H9 (cell line): ENCODE data around the gene TNFRSF1B. TPM values are rescaled to one million over a fixed set of nuclear protein-coding genes. Genes with fewer than 3 reads are reported as not detected.

Source experiments
- DNase-seq: peaks from one replicate; pipeline ENCODE4 v3.0.0-alpha.2; 2017
- H2AFZ ChIP-seq: one replicate; pipeline ENCODE4 v1.6.1; 2013; ENCODE audit warnings: mild to moderate bottlenecking, low read length, control low read depth, moderate library complexity
- H2AK5ac ChIP-seq: 2 replicates; pipeline ENCODE4 v1.6.1; 2013; ENCODE audit warnings: low read length, control low read depth, mixed read lengths; ENCODE audit not compliant: insufficient read length
- H2BK120ac ChIP-seq: one replicate; pipeline ENCODE4 v1.6.1; 2013; ENCODE audit warnings: low read depth, mild to moderate bottlenecking, low read length, control low read depth, inconsistent platforms; ENCODE audit not compliant: poor library complexity, severe bottlenecking
- H2BK12ac ChIP-seq: 2 replicates; pipeline ENCODE4 v1.6.1; 2013; ENCODE audit warnings: low read length, control low read depth, mixed read lengths, low read depth; ENCODE audit not compliant: insufficient read length
- H2BK15ac ChIP-seq: 2 replicates; pipeline ENCODE4 v1.6.1; 2013; ENCODE audit warnings: low read depth, low read length, control low read depth
- H2BK20ac ChIP-seq: one replicate; pipeline ENCODE4 v1.6.1; 2013; ENCODE audit warnings: low read depth, mild to moderate bottlenecking, low read length, control low read depth, inconsistent platforms; ENCODE audit not compliant: poor library complexity, severe bottlenecking
- H2BK5ac ChIP-seq: 2 replicates; pipeline ENCODE4 v1.6.1; 2013; ENCODE audit warnings: low read length, control low read depth, mixed read lengths; ENCODE audit not compliant: insufficient read length
- H3K14ac ChIP-seq: 2 replicates; pipeline ENCODE4 v1.6.1; 2013; ENCODE audit warnings: low read length, control low read depth; ENCODE audit not compliant: insufficient read depth
- H3K18ac ChIP-seq: 2 replicates; pipeline ENCODE4 v1.6.1; 2013; ENCODE audit warnings: low read depth, mild to moderate bottlenecking, mixed read lengths, low read length, control low read depth; ENCODE audit not compliant: insufficient read length
- H3K23ac ChIP-seq: 2 replicates; pipeline ENCODE4 v1.6.1; 2013; ENCODE audit warnings: low read length, control low read depth, mixed read lengths, low read depth; ENCODE audit not compliant: insufficient read length
- H3K23me2 ChIP-seq: 2 replicates; pipeline ENCODE4 v1.6.1; 2013; ENCODE audit warnings: low read depth, mild to moderate bottlenecking, mixed read lengths, low read length, control low read depth; ENCODE audit not compliant: insufficient read length, poor library complexity, severe bottlenecking
- H3K27ac ChIP-seq: 2 replicates; pipeline ENCODE4 v1.5.1; 2013; ENCODE audit warnings: low read length, control low read depth, mixed read lengths, low read depth; ENCODE audit not compliant: insufficient read length
- H3K27me3 ChIP-seq: 2 replicates; pipeline ENCODE4 v1.6.1; 2013; ENCODE audit warnings: low read length, control low read depth, inconsistent platforms; ENCODE audit not compliant: insufficient read depth
- H3K4ac ChIP-seq: 2 replicates; pipeline ENCODE4 v1.6.1; 2013; ENCODE audit warnings: low read depth, mild to moderate bottlenecking, control low read depth, inconsistent platforms, low read length, moderate library complexity
- H3K4me1 ChIP-seq: 2 replicates; pipeline ENCODE4 v1.6.1; 2013; ENCODE audit warnings: low read length, control low read depth, inconsistent platforms; ENCODE audit not compliant: insufficient read depth
- H3K4me2 ChIP-seq: 2 replicates; pipeline ENCODE4 v1.6.1; 2013; ENCODE audit warnings: low read length, control low read depth, mixed read lengths; ENCODE audit not compliant: insufficient read length, insufficient read depth
- H3K56ac ChIP-seq: 2 replicates; pipeline ENCODE4 v1.6.1; 2013; ENCODE audit warnings: low read depth, mild to moderate bottlenecking, mixed read lengths, low read length, control low read depth; ENCODE audit not compliant: insufficient read length
- H3K79me1 ChIP-seq: 2 replicates; pipeline ENCODE4 v1.6.1; 2013; ENCODE audit warnings: low read depth, mild to moderate bottlenecking, moderate library complexity, low read length, control low read depth, inconsistent platforms; ENCODE audit not compliant: insufficient read depth, poor library complexity, severe bottlenecking
- H3K79me2 ChIP-seq: 2 replicates; pipeline ENCODE4 v1.6.1; 2013; ENCODE audit warnings: low read length, control low read depth, inconsistent platforms; ENCODE audit not compliant: insufficient read depth
- H3K9ac ChIP-seq: 2 replicates; pipeline ENCODE4 v1.6.1; 2013; ENCODE audit warnings: low read length, control low read depth, mixed read lengths; ENCODE audit not compliant: insufficient read length; ENCODE audit errors: extremely low read depth
- H3K9me3 ChIP-seq: one replicate; pipeline ENCODE4 v1.6.1; 2013; ENCODE audit warnings: low read depth, low read length, inconsistent platforms; ENCODE audit not compliant: control insufficient read depth
- H3T11ph ChIP-seq: one replicate; pipeline ENCODE4 v1.6.1; 2013; ENCODE audit warnings: mild to moderate bottlenecking, low read length, control low read depth, inconsistent platforms
- H4K20me1 ChIP-seq: one replicate; pipeline ENCODE4 v1.6.1; 2013; ENCODE audit not compliant: control insufficient read depth, insufficient read length, insufficient read depth
- H4K5ac ChIP-seq: 2 replicates; pipeline ENCODE4 v1.6.1; 2013; ENCODE audit warnings: low read depth, mild to moderate bottlenecking, mixed read lengths, low read length, control low read depth; ENCODE audit not compliant: insufficient read length
- H4K8ac ChIP-seq: replicated peaks from 2 replicates; pipeline ENCODE4 v1.6.1; 2013; ENCODE audit warnings: low read length, control low read depth, mixed read lengths, low read depth; ENCODE audit not compliant: insufficient read length
- H4K91ac ChIP-seq: 2 replicates; pipeline ENCODE4 v1.6.1; 2013; ENCODE audit warnings: low read depth, mild to moderate bottlenecking, moderate library complexity, mixed read lengths, low read length, control low read depth; ENCODE audit not compliant: insufficient read length
- H3K27ac Mint-ChIP-seq, 3 experiments: 2 replicates in 2 of 3; 3 replicates in 1 of 3; pipeline ENCODE4 v1.8.0; 2020 to 2021; ENCODE audit warnings: mixed read lengths in 3 of 3, mild to moderate bottlenecking in 1 of 3, moderate library complexity in 1 of 3
- H3K27me3 Mint-ChIP-seq: 2 replicates; pipeline ENCODE4 v1.8.0; 2021; ENCODE audit warnings: low read depth, mild to moderate bottlenecking, moderate library complexity, mixed read lengths
- H3K36me3 Mint-ChIP-seq, 3 experiments: 2 replicates in 2 of 3; 3 replicates in 1 of 3; pipeline ENCODE4 v1.8.0; 2020 to 2021; ENCODE audit warnings: low read depth in 3 of 3, mixed read lengths in 3 of 3; ENCODE audit not compliant: insufficient read depth in 1 of 3
- H3K4me1 Mint-ChIP-seq, 2 experiments: 2 replicates each; pipeline ENCODE4 v1.8.0; 2020; ENCODE audit warnings: mixed read lengths in 2 of 2
- H3K4me3 Mint-ChIP-seq, 2 experiments: 2 replicates in 1 of 2; 3 replicates in 1 of 2; pipeline ENCODE4 v1.8.0; 2020 to 2021; ENCODE audit warnings: mild to moderate bottlenecking in 2 of 2, mixed read lengths in 2 of 2, moderate library complexity in 1 of 2
- H3K9me3 Mint-ChIP-seq, 2 experiments: 2 replicates in 1 of 2; 3 replicates in 1 of 2; pipeline ENCODE4 v1.8.0; 2020; ENCODE audit warnings: mild to moderate bottlenecking in 2 of 2, mixed read lengths in 2 of 2, moderate library complexity in 1 of 2
- WGBS: extraction: QIAGEN DNeasy Blood & Tissue Kit; methylation state at CpG from one replicate; pipeline ENCODE4 v1.1.7; 2013; ENCODE audit warnings: missing lambda C conversion rate, low lambda C conversion rate, mixed read lengths; ENCODE audit not compliant: insufficient read length; ENCODE audit errors: extremely low coverage; 5-methylcytosine and 5-hydroxymethylcytosine counted together
- total RNA-seq: library from RNA; stranded (reverse); gene quantifications from 2 replicates; pipeline ENCODE4 v1.2.1, GENCODE V29; 2021
- TF ChIP-seq, protein P1 (sequence below): fragments of 200-600 bp; sonication (generic); conservative IDR thresholded peaks from 3 replicates; pipeline ENCODE4 v1.8.0; 2021; ENCODE audit warnings: antibody characterized with exemption, mild to moderate bottlenecking

TNFRSF1B gene
- total RNA-seq, 1 experiment from 2014 or later = 0.57 TPM

DNA sequence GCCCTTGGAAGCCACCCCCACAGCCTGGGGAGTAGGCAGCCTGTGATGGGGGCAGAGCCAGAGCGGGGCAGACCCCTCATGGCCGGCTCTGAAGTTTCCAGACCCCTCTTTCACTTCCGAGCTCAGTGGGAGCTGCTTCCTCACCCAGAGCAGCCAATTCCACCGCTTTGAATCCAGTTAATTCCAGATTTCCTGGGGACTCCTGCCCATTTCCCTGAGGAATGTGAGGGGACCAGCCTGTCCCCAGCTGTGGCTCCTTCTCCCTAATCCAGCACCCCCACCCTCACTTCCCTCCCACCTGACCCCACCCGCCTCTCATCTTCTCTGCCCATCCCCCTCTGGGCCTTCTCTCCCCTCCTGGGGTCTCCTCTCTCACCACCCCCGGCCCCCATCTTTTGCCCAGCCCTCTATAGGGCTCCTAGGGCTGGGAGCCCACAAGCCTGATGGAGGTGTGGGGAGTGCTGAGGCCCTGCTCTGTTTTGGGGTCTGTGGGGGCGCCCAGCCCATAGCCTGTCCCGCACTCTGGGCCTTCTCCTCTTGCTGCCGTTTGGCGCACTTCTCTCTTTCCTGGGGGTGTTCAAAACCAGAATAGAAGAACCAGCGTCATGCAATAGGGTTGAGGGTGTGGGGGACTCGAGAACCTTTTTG lies 26.2 kb upstream of the TNFRSF1B start:
- H4K91ac ChIP-seq = no peak overlapping the region
- no peaks in the 10 kb centered on the region for H3K23me2 ChIP-seq
- H3K9me3 ChIP-seq = no peaks in the 10 kb centered on the region
- no peaks in the 10 kb centered on the region for H3K79me1 ChIP-seq
- no peaks in the 10 kb centered on the region for H3K9me3 Mint-ChIP-seq
- H3K18ac ChIP-seq = no peak overlapping the region
- H3K79me2 ChIP-seq = no peaks in the 10 kb centered on the region
- H2BK20ac ChIP-seq = no peak overlapping the region
- H4K5ac ChIP-seq = no peak overlapping the region
- no peak overlapping the region for H2AFZ ChIP-seq
- no peaks in the 10 kb centered on the region for H3K4me1 ChIP-seq
- no peak overlapping the region for H2AK5ac ChIP-seq
- no peak overlapping the region for H3K4me3 Mint-ChIP-seq
- no peak overlapping the region for H2BK15ac ChIP-seq
- H3K9ac ChIP-seq = no peak overlapping the region
- H2BK12ac ChIP-seq = no peak overlapping the region
- no peaks in the 10 kb centered on the region for H3K27me3 Mint-ChIP-seq
- peaks cover 0 to 14% of the 10 kb centered on the region in 2 experiments; a peak in 2 of 4 replicates for H3K4me1 Mint-ChIP-seq
- H3K27ac ChIP-seq = no peak overlapping the region
- H3K23ac ChIP-seq = no peak overlapping the region
- H4K8ac ChIP-seq = no peak overlapping the region
- H3K27me3 ChIP-seq = no peaks in the 10 kb centered on the region
- no peak overlapping the region for H3T11ph ChIP-seq
- no peak overlapping the region; the same call in 1 of the 2 replicates for H3K14ac ChIP-seq
- no peak overlapping the region for H3K56ac ChIP-seq
- H2BK120ac ChIP-seq = no peak overlapping the region
- no peak for DNase-seq
- H4K20me1 ChIP-seq = no peaks in the 10 kb centered on the region
- H3K4me2 ChIP-seq = no peak overlapping the region
- H2BK5ac ChIP-seq = no peak overlapping the region
- H3K36me3 Mint-ChIP-seq = no peaks in the 10 kb centered on the region; a peak in 1 of 7 replicates
- no peak overlapping the region for H3K27ac Mint-ChIP-seq
- TF ChIP-seq, protein P1, sequence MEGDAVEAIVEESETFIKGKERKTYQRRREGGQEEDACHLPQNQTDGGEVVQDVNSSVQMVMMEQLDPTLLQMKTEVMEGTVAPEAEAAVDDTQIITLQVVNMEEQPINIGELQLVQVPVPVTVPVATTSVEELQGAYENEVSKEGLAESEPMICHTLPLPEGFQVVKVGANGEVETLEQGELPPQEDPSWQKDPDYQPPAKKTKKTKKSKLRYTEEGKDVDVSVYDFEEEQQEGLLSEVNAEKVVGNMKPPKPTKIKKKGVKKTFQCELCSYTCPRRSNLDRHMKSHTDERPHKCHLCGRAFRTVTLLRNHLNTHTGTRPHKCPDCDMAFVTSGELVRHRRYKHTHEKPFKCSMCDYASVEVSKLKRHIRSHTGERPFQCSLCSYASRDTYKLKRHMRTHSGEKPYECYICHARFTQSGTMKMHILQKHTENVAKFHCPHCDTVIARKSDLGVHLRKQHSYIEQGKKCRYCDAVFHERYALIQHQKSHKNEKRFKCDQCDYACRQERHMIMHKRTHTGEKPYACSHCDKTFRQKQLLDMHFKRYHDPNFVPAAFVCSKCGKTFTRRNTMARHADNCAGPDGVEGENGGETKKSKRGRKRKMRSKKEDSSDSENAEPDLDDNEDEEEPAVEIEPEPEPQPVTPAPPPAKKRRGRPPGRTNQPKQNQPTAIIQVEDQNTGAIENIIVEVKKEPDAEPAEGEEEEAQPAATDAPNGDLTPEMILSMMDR = no peak
- WGBS = no CpG with 5 or more reads among the region's 12 CpGs
- no peak overlapping the region for H3K4ac ChIP-seq
